ENCODE results near the gene NSUN3.

NSUN3 gene

DNA sequence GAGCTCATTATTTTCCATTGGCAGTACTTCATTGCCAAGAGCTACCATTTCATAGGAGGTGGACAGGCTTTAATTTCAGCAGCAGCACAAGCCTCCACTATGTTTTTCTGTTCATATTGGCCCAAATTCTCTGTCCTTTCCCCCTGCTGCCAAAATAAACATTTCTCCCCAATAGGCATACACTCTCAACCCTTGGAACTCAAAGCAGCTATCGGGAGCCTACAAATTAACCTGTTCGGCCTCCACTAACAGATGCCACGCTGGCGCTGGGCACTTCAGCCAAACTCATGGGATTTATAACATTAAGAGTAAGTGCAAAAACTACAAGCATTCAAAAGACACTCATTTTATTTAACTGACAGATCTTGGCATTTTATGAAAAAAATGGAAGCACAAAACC is 95.7 kb downstream of the NSUN3 start:
- TF ChIP-seq, protein P1, sequence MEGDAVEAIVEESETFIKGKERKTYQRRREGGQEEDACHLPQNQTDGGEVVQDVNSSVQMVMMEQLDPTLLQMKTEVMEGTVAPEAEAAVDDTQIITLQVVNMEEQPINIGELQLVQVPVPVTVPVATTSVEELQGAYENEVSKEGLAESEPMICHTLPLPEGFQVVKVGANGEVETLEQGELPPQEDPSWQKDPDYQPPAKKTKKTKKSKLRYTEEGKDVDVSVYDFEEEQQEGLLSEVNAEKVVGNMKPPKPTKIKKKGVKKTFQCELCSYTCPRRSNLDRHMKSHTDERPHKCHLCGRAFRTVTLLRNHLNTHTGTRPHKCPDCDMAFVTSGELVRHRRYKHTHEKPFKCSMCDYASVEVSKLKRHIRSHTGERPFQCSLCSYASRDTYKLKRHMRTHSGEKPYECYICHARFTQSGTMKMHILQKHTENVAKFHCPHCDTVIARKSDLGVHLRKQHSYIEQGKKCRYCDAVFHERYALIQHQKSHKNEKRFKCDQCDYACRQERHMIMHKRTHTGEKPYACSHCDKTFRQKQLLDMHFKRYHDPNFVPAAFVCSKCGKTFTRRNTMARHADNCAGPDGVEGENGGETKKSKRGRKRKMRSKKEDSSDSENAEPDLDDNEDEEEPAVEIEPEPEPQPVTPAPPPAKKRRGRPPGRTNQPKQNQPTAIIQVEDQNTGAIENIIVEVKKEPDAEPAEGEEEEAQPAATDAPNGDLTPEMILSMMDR (IDR thresholded peaks at IDR 0.05) = no peak
- no peak overlapping the region for H3K27ac ChIP-seq
- H3K79me2 ChIP-seq = no peaks in the 10 kb centered on the region
- H3K36me3 ChIP-seq (ENCODE audit: control insufficient read depth, insufficient read depth, low read length) = no peaks in the 10 kb centered on the region
- H3K27me3 ChIP-seq (ENCODE audit: control insufficient read depth, insufficient read depth, low read length) = no peaks in the 10 kb centered on the region
- H3K9me3 ChIP-seq (ENCODE audit: control insufficient read depth, low read length) = no peaks in the 10 kb centered on the region
- no peak overlapping the region for H3K9ac ChIP-seq
- H3K4me2 ChIP-seq (ENCODE audit: low read length) = no peak overlapping the region
- H2AFZ ChIP-seq = no peak overlapping the region
- no peaks in the 10 kb centered on the region for H3K4me1 ChIP-seq
- no peak overlapping the region for H3K4me3 ChIP-seq (ENCODE audit: low read depth, low read length)

DNA sequence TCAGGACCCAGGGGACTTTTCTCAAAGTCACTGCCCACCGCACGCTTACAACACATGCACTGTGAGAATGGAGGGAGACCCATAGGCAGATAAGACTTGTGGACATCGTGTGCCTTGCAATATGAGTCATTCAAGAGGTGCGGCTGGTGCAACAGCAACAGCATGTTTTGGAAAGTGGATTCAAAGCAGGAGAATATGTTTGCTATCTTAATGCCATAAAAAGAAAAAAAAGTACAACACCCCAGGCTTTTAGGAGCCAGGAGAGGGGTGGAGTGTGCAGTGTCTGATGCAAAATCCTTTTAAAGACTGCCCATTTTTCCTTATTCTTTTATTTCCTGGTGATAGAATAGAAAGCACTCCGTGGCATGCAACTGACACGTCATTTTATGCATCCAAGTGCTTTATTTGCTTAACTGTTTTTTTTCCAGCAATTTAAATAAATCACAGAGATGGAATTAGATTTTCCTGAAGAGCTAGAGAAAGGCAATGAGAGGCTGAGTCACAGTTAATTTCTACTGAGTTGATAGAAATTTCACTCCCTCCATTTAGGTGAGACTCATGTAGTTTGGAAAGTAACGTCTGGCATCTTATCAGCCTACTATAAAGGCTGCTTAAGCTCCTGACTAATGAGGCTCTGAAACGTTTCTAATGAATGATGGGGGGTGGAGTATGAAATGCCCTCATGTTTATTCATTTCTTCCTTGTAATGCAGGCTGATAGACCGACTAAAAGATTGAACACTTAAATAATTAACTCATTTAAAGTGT is 96.4 kb downstream of the NSUN3 start:
- Histone ChIP-seq H3K4me3 (ENCODE audit: low read depth, low read length) (no peak overlapping the region), H3K27ac (no peak overlapping the region), H3K79me2 (no peaks in the 10 kb centered on the region), H3K27me3 (ENCODE audit: control insufficient read depth, insufficient read depth, low read length) (no peaks in the 10 kb centered on the region), H3K4me1 (no peaks in the 10 kb centered on the region), H2AFZ (no peak overlapping the region), H3K9me3 (ENCODE audit: control insufficient read depth, low read length) (no peaks in the 10 kb centered on the region), H3K9ac (no peak overlapping the region), H3K4me2 (ENCODE audit: low read length) (no peak overlapping the region), H3K36me3 (ENCODE audit: control insufficient read depth, insufficient read depth, low read length) (no peaks in the 10 kb centered on the region)
- TF ChIP-seq, protein P1 (IDR thresholded peaks at IDR 0.05) = no peak

DNA sequence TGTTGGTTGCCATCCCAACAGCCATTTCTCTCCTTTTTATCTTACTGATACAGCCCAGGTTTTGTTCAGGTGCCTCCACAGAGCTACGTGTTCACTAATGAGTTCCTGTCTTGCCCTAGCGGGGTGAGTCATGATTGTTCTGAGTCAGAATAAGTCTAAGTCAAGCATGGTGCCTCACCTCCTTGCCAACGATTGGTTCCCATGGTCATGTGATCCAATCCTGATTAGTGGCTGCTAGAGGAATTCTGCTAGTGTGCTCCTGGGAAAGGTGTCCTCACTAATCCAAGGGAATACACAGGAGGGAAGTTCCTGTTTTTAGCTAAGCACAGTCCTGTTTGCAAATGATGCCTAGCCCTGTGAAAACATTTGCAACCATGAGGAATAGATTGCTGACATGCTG is 99.8 kb downstream of the NSUN3 start:
- no peak overlapping the region for H3K9ac ChIP-seq
- H3K36me3 ChIP-seq (ENCODE audit: control insufficient read depth, insufficient read depth, low read length) = no peaks in the 10 kb centered on the region
- no peak overlapping the region for H2AFZ ChIP-seq
- H3K4me1 ChIP-seq = no peaks in the 10 kb centered on the region
- TF ChIP-seq, protein P1 (IDR thresholded peaks at IDR 0.05) = no peak
- no peak overlapping the region for H3K4me3 ChIP-seq (ENCODE audit: low read depth, low read length)
- H3K79me2 ChIP-seq = no peaks in the 10 kb centered on the region
- H3K27ac ChIP-seq = no peak overlapping the region
- no peaks in the 10 kb centered on the region for H3K27me3 ChIP-seq (ENCODE audit: control insufficient read depth, insufficient read depth, low read length)
- H3K9me3 ChIP-seq (ENCODE audit: control insufficient read depth, low read length) = no peaks in the 10 kb centered on the region
- no peak overlapping the region for H3K4me2 ChIP-seq (ENCODE audit: low read length)

DNA sequence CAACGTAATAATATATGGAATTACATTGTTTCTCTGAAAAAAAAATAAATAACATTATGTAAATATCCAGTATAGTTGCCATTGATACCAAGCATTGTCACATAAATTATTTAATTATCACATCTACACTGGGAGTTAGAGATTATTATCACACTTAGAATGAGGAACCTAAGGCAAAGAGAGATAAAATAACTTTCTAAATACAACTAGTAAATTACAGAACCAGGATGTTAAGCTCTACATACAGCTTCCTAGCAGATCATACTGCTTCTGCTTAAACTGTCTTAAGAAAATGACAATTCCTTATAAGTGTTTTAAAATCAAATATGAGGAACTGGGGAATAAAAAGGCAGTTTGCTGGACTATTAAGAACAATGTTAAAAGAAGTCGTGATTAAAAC is 104.5 kb downstream of the NSUN3 start:
- no peak overlapping the region for H3K27ac ChIP-seq
- no peaks in the 10 kb centered on the region for H3K27me3 ChIP-seq (ENCODE audit: control insufficient read depth, insufficient read depth, low read length)
- H3K4me3 ChIP-seq (ENCODE audit: low read depth, low read length) = no peak overlapping the region
- TF ChIP-seq, protein P1 (IDR thresholded peaks at IDR 0.05) = no peak
- no peaks in the 10 kb centered on the region for H3K4me1 ChIP-seq
- no peak overlapping the region for H3K9ac ChIP-seq
- H3K4me2 ChIP-seq (ENCODE audit: low read length) = no peak overlapping the region
- H3K79me2 ChIP-seq = no peaks in the 10 kb centered on the region
- H3K9me3 ChIP-seq (ENCODE audit: control insufficient read depth, low read length) = no peaks in the 10 kb centered on the region
- no peak overlapping the region for H2AFZ ChIP-seq
- H3K36me3 ChIP-seq (ENCODE audit: control insufficient read depth, insufficient read depth, low read length) = no peaks in the 10 kb centered on the region

DNA sequence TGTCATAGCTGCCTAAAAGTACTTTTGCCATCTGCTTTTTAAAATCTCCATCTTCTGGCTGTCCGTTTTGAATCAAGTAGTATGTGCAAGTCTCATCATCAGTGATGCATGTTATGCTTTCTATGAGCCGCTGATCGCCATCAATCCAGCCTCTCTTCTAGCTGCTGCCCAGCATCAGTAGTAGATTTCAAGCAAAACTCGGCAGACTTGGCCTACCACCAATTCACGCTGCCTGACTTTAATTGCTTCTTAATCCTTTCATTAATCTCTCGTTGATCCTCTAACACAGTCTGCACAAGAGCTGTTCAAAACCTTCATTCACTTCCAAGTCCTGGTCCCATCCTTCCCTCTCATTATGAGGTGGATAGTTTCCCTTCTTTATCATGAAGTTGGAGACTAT is 104.9 kb downstream of the NSUN3 start:
- Histone ChIP-seq H3K9me3 (ENCODE audit: control insufficient read depth, low read length) (no peaks in the 10 kb centered on the region), H3K27ac (no peak overlapping the region), H3K79me2 (no peaks in the 10 kb centered on the region), H3K4me1 (no peaks in the 10 kb centered on the region), H2AFZ (no peak overlapping the region), H3K27me3 (ENCODE audit: control insufficient read depth, insufficient read depth, low read length) (no peaks in the 10 kb centered on the region), H3K9ac (no peak overlapping the region), H3K36me3 (ENCODE audit: control insufficient read depth, insufficient read depth, low read length) (no peaks in the 10 kb centered on the region), H3K4me3 (ENCODE audit: low read depth, low read length) (no peak overlapping the region), H3K4me2 (ENCODE audit: low read length) (no peak overlapping the region)
- TF ChIP-seq, protein P1 (IDR thresholded peaks at IDR 0.05) = no peak

Data from parathyroid adenoma (tissue), 2 donors.